ENCODE results near the gene CCM2.
A peak's percentile ranks its signal among the peaks of the same experiment; 100 is the strongest.
"Not testable (repeated sequence)": the region's sequence is repeated elsewhere in the genome, so short reads cannot be mapped to it uniquely, and the experiment has no call there.

The CCM2 gene

DNA sequence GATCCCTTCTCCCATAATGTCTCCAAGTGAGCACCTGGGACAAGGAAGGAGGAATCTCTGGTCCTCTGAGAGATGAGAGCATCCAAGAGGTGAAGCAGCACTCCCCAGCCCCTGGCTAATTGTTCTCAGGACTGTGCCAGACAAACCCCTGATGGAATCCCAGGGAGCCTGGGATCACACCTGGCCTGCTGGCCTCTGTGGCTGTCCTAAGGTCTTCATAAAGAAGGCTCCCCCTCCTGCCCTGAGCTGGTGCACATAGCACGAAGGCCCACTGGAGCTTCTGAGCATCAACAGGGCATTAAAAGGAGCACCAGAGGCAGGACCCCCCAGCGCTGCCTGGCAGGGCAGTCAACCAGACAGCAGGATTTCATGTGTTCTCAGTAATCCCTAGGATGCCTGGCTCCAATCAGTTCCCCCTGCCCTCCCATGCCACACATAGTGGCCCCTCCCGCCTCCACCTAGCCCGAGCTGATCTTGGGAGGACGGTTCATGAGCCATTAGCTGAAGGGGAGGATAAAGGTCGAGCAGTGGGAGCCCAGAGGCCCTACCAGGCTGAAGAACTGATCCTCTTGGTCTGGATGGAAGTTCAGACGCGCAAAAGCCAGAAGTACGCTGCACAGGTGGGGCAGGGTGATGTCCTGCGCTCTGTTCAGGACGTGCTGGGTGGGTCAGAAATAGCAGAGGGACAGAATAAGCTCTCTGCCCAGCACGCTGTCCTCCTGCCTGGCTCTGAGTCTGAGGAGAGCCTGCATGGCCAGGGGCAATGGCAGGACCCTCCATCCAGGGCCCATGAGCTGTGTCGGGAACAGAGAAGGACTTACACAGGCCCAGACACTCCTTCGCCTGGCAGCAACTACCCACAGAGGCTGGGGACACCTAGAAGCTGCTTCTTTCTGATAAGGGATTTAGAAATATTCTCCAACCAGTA lies 103.0 kb downstream of the CCM2 start:
- ATAC-seq (no peak), DNase-seq (no peak)

DNA sequence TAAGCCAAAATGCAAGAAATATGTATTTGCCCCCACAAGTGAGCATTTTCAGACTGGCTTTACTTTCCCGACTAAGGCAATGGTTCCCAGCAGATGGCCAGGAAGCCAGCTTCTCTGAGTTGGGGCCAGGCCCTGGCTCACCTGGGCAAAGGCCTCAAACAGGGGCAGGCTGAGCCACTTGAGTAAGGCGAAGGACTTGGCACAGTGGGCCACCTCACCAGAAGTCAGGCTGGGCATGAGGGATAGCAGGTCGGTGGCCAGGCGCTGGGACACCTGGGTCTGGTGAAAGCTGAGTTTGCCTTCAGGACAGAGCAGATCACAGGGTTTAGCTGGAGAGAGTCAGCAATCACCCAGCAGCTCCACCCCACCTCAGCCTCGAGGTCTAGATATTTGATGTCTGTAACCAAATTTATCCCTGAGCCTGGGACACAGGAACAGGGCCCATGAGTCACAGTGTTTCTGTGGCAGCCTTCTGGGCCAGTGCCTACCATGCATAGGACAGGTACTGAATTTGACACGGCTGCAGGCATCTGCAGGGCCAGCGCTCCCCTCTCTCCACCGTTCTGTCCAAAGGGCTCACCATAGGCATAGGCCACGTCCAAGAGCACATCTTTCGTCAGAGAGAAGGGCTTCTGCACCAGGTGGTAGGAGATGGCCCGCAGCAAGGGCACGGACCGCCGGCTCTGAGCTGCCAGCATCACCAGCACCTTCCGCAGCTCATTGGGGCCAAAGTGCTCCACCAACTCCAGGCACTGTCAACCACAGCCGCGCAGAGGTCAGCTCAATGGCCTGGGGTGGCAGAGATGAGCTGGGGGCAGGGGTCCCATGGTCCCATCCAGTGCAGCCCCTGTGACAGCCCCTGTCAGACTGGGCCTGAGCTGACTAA lies 104.2 kb downstream of the CCM2 start:
- DNase-seq (no peak), ATAC-seq (no peak)

DNA sequence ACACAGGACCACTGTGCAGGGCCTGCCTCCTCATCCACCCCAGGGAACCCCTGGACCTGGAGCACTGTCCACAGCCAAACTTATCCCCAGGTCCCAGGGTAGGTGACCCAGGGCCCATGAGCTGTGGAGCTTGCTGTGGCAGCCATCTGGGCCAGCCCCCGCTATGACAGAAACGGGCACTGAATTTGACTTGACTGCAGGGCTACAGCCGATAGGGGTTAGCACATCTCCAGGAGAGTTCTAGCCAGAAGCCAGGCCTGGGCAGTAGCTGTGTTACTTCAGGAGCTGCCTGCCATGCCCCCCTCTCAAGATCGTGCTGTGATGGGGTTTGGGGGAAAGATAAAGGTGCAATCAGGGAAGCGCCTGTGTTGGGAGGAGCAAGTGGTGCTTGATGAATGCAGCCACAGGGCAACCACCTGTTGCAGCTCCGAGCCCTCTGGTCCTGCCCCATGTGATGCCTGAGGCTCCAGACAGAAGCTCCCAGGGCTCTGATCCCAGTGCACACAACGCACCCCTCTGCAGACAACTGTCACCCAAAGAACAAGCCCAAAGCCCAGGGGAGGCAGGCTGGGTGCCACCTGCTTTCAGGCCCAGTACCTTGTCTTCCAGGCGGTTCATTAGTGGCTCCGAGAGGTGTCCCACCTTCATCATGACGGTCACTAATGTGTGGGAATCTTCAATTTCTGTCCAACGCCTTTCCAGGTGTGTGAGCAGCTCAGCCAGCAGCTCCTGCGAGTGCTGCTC lies 105.0 kb downstream of the CCM2 start:
- DNase-seq: no peak
- no peak for ATAC-seq

DNA sequence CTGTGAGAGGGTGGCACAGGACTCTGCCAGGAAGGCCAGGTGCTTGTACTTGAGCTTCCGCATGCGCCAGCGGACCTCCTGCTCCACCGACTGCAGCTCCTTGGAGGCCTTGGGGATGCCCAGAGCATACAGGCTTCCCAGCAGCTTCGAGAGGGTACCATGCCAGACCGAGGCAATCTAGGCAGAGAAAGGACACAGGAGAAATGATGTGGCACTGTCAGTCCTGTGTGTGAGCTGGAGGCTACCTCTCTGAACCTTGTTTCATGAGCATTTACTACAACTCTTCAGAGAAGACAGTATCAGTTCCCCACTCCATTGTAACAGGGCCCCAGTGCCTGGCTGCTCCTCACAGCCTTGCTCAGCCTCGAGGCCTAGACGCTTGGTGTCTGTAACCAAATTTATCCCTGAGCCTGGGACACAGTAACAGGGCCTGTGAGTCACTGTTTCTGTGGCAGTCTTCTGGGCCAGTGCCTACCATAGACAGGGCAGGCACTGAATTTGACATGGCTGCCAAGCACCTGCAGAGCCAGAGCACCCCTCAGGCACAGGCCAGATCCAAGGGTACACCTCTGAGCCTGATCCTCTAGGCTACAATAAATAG lies 105.7 kb downstream of the CCM2 start:
- peak; percentile 63 for ATAC-seq
- DNase-seq: no peak

DNA sequence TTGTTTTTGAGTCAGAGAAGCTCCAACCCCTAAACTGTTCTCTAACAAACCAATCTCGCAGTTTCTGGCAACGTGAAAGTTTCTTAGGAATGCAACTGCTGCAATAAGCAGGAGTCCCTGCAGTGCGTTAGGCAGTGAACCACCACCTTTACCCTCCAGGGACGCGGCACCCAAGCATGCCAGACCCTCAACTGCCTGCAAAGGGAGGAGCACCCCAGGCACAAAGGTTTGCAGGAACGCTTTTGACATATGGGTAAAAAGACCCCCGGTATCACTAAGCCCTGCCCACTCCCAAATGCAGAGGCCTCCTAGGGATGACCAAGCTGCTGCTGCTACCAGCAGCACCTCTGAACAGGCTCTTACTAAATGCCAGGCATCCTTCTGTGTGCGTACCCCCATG lies 106.8 kb downstream of the CCM2 start:
- no peak for ATAC-seq
- DNase-seq: no peak

DNA sequence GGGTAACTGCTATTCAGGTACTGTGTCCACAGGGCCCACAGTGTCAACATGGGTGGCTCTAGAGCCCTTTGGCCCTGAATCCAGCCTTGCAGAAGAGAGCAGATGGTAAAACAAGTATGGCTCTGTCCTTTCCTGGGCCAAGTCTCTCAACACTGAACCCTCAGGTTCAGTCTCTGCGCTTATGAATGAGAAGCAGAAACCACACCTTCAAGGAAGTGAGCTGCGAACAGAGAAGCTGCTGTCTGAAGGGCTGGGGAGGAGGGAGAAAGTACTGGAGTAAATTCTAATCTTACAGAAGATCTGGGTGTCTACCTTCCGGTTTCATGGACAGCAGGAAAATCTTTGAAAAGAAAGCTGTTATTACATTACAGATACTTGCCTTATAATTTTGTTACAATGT lies 107.4 kb downstream of the CCM2 start:
- DNase-seq: no peak
- ATAC-seq: no peak

DNA sequence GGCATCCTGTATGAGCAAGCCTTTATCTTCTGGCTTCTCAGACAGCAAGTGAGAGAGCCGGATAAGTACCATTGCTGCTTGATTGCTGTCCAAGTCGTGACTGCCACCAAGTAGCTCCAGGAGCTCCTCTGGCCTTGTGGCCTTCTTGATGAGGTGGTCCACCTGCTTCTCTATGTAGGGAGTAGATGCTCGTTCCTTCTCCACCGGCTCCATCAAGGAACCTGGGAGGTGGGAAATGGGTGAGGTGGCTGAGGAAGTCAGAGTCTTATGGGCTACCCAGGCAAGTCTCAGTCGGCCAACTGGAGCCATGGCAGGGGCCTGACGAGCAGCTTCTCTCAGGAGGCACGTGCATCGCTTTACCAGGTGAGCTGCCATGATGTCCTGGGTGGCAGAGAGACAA lies 108.9 kb downstream of the CCM2 start:
- DNase-seq (no peak), ATAC-seq (no peak)

DNA sequence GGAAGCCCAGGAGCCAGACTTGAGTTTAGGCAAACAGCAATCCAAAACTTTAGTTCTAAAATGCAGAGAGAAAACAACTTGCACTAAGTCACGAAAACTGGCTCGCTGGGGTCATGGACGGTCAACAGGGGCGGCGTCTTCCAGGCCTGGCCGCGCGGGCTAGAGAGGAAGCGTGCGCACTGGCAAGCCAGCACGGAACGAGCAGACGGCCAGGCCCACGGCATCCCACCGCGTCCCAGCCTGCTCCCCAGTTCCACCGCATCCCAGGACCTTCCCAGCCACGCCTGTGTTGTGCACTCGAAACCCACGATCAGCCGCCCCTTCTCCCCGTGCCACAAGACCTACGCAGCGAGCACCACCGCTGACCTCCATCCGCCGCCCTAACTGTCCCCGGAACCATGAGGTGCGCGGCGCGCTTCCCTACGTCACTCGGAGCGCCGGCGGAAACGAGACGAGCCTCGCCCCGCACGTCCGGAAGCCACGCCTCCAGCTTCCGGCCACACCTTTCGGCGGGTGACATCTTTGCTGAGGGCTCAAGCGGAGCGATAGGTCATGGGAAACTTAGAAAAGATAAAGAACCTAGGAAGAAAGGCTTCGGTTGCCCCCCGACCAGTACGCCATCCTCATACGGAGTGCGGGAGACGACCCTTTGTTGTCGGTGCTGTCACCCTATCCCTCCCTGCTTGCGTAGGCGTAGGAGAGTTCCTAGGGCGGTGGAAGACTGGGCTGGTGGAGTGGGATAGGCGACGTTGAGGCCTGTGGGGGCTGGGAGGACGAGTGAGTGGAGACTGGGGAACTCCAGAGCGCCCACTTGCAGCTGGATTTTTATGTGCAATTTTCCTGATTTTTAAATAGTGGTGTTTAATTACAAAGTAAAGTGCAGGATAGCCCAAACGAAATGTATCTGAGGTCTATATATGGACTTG lies 111.6 kb downstream of the CCM2 start, which contains the start of gene TBRG4:
Gene TBRG4 (minus strand): TSS at position 400 of the 926 bp plus-strand sequence. CDS start 2,460 bp downstream, outside the sequence.
- peak; percentile 96 for DNase-seq
- peak; percentile 99 for ATAC-seq

DNA sequence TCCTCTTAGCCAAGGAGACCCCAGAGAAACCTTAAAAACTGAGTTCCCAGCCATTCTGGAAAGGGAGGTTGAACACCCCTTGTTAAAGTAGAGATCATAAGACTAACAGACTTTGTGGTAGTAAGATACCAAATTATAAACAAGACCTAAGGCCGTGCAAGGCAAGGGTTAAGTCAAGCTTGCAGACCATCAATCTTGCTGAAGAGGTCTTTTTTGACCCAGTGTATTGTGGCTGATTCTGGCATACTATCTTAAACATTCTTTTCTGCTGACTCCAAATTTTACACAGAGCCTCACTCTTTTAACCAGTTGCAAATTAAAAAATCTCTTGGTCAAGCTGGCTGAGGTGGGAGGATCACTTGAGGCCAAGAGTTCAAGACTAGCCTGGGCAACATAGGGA lies 112.6 kb downstream of the CCM2 start:
- DNase-seq: no peak
- ATAC-seq: no peak

DNA sequence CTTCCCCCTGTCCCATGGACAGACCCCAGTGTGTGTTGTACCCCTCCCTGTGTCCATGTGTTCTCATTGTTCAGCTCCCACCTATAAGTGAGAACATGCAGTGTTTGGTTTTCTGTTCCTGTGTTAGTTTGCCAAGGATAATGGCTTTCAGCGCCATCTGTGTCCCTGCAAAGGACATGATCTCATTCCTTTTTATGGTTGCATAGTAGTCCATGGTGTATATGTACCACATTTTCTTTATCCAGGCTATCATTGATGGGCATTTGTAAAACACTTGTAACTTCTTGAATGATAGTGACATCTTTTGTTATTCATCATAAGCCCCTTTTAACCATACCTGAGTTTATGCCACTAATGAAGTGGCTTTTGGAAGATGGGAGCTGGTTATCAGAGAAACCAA lies 114.3 kb downstream of the CCM2 start:
- ATAC-seq, DNase-seq: not testable (repeated sequence)

DNA sequence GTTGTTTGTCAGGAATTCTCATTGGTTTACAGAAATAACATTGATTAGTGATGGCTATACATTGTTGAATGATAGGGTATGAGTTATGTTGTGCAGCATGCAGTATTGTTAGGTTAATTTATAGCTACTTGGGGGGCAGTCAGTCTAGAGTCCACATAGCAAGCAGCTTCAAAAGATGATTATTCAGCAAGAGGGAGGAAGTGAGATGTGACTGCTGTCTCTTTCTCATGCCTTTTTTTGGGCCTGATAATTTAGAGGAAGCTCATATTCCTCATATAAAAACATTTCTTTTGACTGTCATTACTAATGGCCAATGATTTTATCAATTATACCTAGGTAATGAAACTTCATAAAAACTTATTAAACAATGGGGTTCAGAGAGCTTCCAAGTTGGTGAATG lies 114.9 kb downstream of the CCM2 start:
- ATAC-seq (no peak), DNase-seq (no peak)

DNA sequence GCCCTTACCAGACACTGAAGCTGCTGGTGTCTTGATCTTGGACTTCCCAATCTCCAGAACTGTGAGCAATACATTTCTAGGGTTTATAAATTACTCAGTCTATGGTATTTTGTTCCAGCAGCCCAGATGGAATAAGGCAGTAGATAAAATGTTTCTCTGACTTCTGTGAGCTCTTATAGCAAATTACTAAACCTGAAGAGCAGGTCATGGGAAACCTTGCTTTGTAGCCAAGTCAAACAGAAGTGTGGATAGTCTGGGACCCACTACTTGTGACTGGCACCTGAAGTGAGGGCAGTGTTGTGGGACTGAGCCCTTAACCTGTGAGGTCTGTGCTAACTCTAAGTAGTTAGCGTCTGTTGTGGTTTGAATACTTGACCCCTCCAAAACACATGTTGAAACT lies 116.0 kb downstream of the CCM2 start:
- ATAC-seq (no peak), DNase-seq (no peak)

DNA sequence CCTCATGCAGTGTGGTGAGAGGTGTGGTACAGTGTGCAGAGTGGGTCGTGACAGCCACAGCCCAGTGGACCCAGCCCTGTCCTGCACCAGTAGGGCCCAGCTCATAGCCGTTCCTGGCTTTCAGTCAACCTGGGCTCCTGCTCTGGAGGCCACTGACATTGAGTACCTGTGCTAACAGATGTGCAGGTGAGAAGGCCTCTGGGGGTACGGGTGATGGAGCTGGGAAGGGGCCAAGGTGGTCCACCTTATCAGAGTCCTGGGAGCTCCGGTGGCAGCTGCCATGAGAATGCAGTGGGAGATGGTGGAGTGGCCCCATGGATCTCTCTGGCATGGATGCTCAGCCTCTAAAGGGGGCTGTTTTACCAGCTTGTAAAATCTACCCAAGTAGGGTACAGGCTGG lies 117.6 kb downstream of the CCM2 start:
- ATAC-seq (no peak), DNase-seq (no peak)

DNA sequence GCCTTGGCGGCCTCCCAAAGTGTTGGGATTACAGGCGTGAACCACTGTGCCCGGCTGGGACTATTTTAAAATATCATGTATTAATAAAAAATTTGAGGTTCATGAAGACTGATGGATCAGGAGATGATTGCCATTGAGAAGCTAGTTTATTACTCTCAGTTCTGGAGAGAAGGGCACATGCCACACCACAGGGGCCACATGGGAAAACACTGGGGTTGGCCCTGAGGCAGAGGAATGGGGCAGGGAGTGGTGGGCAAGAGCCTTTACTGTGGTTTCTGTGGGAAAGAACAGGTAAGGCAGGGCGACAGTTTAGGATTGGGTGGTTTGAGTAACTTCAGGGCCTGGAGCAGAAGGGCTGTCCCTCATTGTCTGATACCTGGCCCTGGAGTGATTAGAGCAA lies 118.3 kb downstream of the CCM2 start:
- DNase-seq (no peak), ATAC-seq (no peak)

DNA sequence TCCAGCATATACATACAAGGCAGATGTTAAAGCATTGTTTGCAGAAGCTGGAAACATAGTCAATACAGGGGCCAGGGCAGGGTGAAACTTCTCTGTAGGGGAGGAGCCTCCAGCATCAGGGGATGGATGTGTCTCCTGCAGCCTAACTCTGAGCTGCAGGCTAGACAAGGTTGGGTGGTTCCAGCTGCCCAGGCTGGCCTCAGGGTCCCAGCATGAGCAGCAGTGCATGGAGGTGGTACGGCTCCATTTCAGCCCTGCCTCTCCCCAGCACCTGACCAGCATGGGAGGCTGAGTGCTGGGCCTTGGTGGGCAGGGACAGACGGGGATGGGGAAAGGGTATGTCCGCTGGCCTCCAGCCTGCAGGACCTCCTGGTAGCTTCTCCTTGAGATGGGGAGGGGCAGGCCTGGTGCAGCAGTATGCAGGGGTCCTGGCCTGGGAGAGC lies 118.9 kb downstream of the CCM2 start:
- DNase-seq (no peak), ATAC-seq (no peak)

DNA sequence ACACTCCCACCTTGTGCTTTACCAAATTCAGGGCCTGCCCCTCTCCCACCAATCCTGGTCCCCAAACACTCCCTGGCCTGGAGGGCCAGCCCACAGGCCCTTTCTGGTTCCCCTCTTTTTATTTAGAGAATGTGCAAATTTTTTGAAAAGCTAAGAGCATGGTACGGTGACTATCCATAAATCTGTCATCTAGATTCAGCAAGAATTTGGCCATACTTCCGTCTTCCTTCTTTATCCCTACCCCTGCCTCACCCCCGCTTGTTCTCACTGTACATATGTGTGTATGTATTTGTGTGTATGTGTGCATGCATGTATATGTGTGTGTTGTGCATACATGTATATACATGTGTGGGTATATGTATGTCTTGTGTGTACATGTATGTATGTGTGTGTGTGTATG lies 119.5 kb downstream of the CCM2 start:
- ATAC-seq (no peak), DNase-seq (no peak)

DNA sequence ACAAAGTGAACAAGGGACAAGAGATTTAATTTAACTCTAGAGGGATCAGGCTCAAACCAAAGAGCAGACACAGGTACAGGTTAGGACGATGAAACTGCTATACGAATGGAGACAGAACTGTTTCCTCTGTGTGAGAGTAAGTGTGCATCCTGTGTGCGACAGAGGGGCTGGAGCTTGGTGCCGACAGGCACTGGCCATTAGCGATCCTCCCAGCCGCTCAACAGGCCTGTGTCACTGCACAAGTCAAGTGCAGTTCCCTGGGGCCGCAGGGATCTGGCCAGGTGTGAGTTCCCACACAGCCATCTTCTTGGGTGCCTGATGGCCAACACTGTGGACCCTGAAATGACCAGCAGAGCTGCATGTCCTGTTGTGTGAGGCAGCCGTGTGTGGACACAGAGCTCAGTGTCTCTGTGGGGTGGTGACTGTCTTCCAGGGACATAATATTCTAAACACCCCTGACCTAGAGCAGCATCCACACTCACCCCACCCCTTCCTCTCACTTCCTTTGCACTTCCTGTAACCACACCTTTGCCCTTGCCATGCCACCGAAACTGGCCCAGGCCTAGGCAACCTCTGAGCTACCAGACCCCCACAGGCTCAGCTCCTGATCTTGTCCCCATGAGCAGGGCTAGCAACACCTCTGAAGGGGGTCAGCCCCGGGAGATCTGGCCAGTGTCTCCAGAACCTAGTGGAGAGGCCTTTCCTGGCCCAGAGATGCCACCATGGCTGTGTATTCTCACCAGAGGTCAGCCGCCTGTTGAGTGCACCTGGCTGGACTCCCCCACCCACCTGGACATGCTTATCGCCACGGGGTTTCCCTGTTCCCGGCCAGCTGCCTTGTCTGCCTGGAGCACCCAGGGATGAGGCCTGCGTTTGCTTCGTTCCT lies 123.2 kb downstream of the CCM2 start:
- no peak for ATAC-seq
- no peak for DNase-seq

DNA sequence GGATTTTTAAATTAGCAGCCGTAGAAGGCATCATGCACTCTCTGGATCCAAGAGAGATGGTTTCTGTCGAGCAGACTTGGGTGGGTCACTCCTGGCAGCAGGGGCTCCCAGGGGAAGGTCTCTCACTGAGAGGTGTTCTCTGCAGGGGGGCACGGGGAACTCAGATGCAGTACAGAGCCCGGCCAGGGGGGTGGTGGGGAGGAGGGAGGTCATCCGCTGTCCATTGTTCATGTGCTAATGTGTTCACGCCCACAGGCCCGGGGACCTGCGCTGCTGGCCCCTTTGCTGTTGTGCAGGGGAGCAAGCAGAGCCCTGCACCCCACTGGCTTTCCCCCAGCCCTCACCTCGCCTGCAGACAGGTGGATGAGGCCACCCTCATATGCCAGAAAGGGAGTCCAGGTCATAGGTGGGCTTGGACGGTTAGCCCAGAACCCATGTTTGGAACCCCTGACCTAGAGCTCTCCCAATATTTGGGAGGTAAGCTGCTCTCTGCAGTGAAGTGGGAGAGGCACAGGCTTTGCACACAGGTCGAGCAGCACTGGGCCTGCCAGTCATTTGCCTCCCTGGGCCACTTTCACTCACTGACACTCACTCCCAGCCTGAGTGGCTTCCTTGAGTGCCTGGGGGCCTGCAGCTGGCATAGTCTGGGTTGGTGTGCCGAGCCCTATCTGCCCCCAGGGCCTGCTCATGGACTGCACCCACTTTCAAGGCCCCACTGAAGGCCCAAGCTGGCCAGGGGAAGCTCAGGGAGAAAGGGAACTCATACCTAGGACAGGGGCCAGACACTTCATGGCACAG lies 124.1 kb downstream of the CCM2 start:
- ATAC-seq: no peak
- no peak for DNase-seq

Data from stimulated activated naive CD8-positive, alpha-beta T cell treated with anti-CD3 and anti-CD28 coated beads, Interleukin-15, Interleukin-2, amounts not matched to agents 100 U/mL and 50 U/mL, for 24 hours (primary cell).